CD14-positive monocyte (primary cell): ENCODE results near the gene GATA3. TPM values are rescaled to one million over a fixed set of nuclear protein-coding genes. Genes with fewer than 3 reads are reported as not detected.

Experiments used
- DNase-seq, 3 donors: peaks; one replicate each; pipeline ENCODE4 v3.0.0-alpha.2; 2011 to 2022
- H2AFZ ChIP-seq: 2 replicates; pipeline ENCODE4 v1.6.0; 2012; ENCODE audit warnings: mild to moderate bottlenecking, low read depth, low read length, inconsistent platforms; ENCODE audit not compliant: insufficient read depth, poor library complexity, severe bottlenecking
- H3K27ac ChIP-seq, 2 donors: 1 replicate in 1 of 2; 2 replicates in 1 of 2; pipeline ENCODE4 v1.5.1; 2012 to 2013; ENCODE audit warnings: low read length in 2 of 2, control low read depth in 1 of 2, inconsistent platforms in 1 of 2, low read depth in 1 of 2, mild to moderate bottlenecking in 1 of 2
- H3K27me3 ChIP-seq, 2 donors: one replicate each; pipeline versions ENCODE4 v1.6.0 to v1.6.1; 2011 to 2013; ENCODE audit warnings: low read length in 2 of 2; ENCODE audit not compliant: control insufficient read depth in 2 of 2, insufficient read depth in 2 of 2
- H3K36me3 ChIP-seq, 2 donors: replicated peaks in 1 of 2; 1 replicate in 1 of 2; 2 replicates in 1 of 2; pipeline versions ENCODE4 v1.5.1 to v1.6.1; 2012 to 2013; ENCODE audit warnings: low read length in 2 of 2, control low read depth in 1 of 2, inconsistent platforms in 1 of 2, mild to moderate bottlenecking in 1 of 2; ENCODE audit not compliant: insufficient read depth in 2 of 2, control insufficient read depth in 1 of 2
- H3K4me1 ChIP-seq, 2 donors: 1 replicate in 1 of 2; 2 replicates in 1 of 2; pipeline versions ENCODE4 v1.5.1 to v1.6.1; 2012 to 2013; ENCODE audit warnings: low read length in 2 of 2, control low read depth in 1 of 2, inconsistent platforms in 1 of 2, mild to moderate bottlenecking in 1 of 2, moderate library complexity in 1 of 2; ENCODE audit not compliant: insufficient read depth in 2 of 2, control insufficient read depth in 1 of 2
- H3K4me2 ChIP-seq: replicated peaks from 2 replicates; pipeline ENCODE3; 2012; ENCODE audit warnings: low read length, moderate library complexity, mild to moderate bottlenecking; ENCODE audit not compliant: poor library complexity, severe bottlenecking; ENCODE audit errors: extremely low read depth
- H3K4me3 ChIP-seq, 3 experiments: fragments of 200-600 bp in 1 of 3; sonication (generic) in 1 of 3; replicated peaks in 1 of 3; 1 replicate in 2 of 3; 2 replicates in 1 of 3; pipeline ENCODE4 v1.5.1; 2011 to 2013; ENCODE audit warnings: low read length in 3 of 3, mild to moderate bottlenecking in 3 of 3, control low read depth in 2 of 3, low read depth in 2 of 3, inconsistent platforms in 1 of 3, moderate library complexity in 1 of 3
- H3K79me2 ChIP-seq: 2 replicates; pipeline ENCODE4 v1.6.0; 2012; ENCODE audit warnings: mild to moderate bottlenecking, control low read depth, inconsistent platforms, low read length, moderate library complexity; ENCODE audit not compliant: insufficient read depth
- H3K9ac ChIP-seq: 2 replicates; pipeline ENCODE4 v1.6.0; 2017; ENCODE audit warnings: low read length, mild to moderate bottlenecking; ENCODE audit not compliant: insufficient read depth, poor library complexity, severe bottlenecking
- H3K9me3 ChIP-seq, 2 donors: replicated peaks in 1 of 2; 1 replicate in 1 of 2; 2 replicates in 1 of 2; pipeline versions ENCODE4 v1.5.1 to v1.6.1; 2012 to 2013; ENCODE audit warnings: low read length in 2 of 2, control low read depth in 1 of 2; ENCODE audit not compliant: control insufficient read depth in 1 of 2, insufficient read depth in 1 of 2
- H4K20me1 ChIP-seq: 2 replicates; pipeline ENCODE4 v1.6.0; 2012; ENCODE audit warnings: mild to moderate bottlenecking, low read length, control low read depth, moderate library complexity; ENCODE audit not compliant: insufficient read depth
- H3K27ac Mint-ChIP-seq, 7 donors: one replicate each; pipeline ENCODE4 v1.8.0; 2020; ENCODE audit warnings: mild to moderate bottlenecking in 7 of 7, mixed read lengths in 7 of 7, moderate library complexity in 6 of 7, inconsistent platforms in 2 of 7
- H3K27me3 Mint-ChIP-seq, 3 donors: one replicate each; pipeline ENCODE4 v1.8.0; 2021 to 2022; ENCODE audit warnings: low read depth in 3 of 3, mild to moderate bottlenecking in 3 of 3, mixed read lengths in 3 of 3, moderate library complexity in 3 of 3, inconsistent platforms in 1 of 3
- H3K36me3 Mint-ChIP-seq, 2 donors: one replicate each; pipeline ENCODE4 v1.8.0; 2020; ENCODE audit warnings: mixed read lengths in 2 of 2, inconsistent platforms in 1 of 2, mild to moderate bottlenecking in 1 of 2
- H3K4me1 Mint-ChIP-seq: one replicate; pipeline ENCODE4 v1.8.0; 2020; ENCODE audit warnings: mild to moderate bottlenecking, mixed read lengths
- H3K4me3 Mint-ChIP-seq, 2 donors: one replicate each; pipeline ENCODE4 v1.8.0; 2020; ENCODE audit warnings: mild to moderate bottlenecking in 2 of 2, mixed read lengths in 2 of 2, moderate library complexity in 1 of 2
- H3K9me3 Mint-ChIP-seq, 7 donors: one replicate each; pipeline ENCODE4 v1.8.0; 2020 to 2022; ENCODE audit warnings: mixed read lengths in 7 of 7, mild to moderate bottlenecking in 6 of 7, moderate library complexity in 6 of 7, inconsistent platforms in 2 of 7
- CTCF ChIP-seq: fragments of 200-600 bp; IDR thresholded peaks from one replicate; pipeline ENCODE4 v1.8.0; 2022; ENCODE audit warnings: antibody characterized with exemption, mild to moderate bottlenecking
- WGBS: methylation state at CpG from one replicate; pipeline ENCODE4 v1.1.5; 2013; ENCODE audit warnings: missing lambda C conversion rate; ENCODE audit not compliant: insufficient coverage; 5-methylcytosine and 5-hydroxymethylcytosine counted together
- intact Hi-C, 2 donors: fragments of 100-400 bp; cut with micrococcal nuclease; formaldehyde crosslinking; loops; one replicate each; pipeline versions ENCODE4 v1.15.0 to v1.15.1; 2023
- polyA plus RNA-seq, 3 donors: library from polyadenylated mRNA; depleted of rRNA in 1 of 3; unstranded in 2 of 3; stranded (reverse) in 1 of 3; fragments of 300-500 nt in 2 of 3; fragments of >200 nt in 1 of 3; fragmentation: Illumina TruSeq in 2 of 3; gene quantifications; 1 replicate in 2 of 3; 2 replicates in 1 of 3; pipeline ENCODE4 v1.2.3, GENCODE V29; 2012 to 2021

The GATA3 gene
- polyA plus RNA-seq, 3 donors, result 0.07 to 0.08 TPM; not detected in 1

GRCh38 chr10:8055420-8056349, 1.2 kb downstream of the GATA3 start:
- H3K79me2 ChIP-seq, result no peaks in the 10 kb centered on the region
- H3K9me3 ChIP-seq, result peaks cover 3 to 42% of the 10 kb centered on the region in 2 donors
- no peak for DNase-seq
- H4K20me1 ChIP-seq, result no peaks in the 10 kb centered on the region
- intact Hi-C loops, result no loop called here
- H2AFZ ChIP-seq, result peak overlapping the region; percentile 41
- H3K27me3 ChIP-seq, result peaks cover 78 to 98% of the 10 kb centered on the region in 2 donors
- peak overlapping the region in 2 of 3 experiments; percentile 6 to 65 for H3K4me3 ChIP-seq
- peak overlapping the region; percentile 8 for H3K9ac ChIP-seq
- H3K27me3 Mint-ChIP-seq, result peaks cover 87 to 98% (median 88%) of the 10 kb centered on the region in 3 donors
- H3K9me3 Mint-ChIP-seq, result peaks cover 0 to 48% (median 27%) of the 10 kb centered on the region in 7 donors
- H3K4me1 ChIP-seq, result peaks cover 35 to 56% of the 10 kb centered on the region in 2 donors
- 4% methylated on average over 80 of the region's 85 CpGs for WGBS
- H3K4me2 ChIP-seq, result peak overlapping the region; percentile 72
- no peak overlapping the region for H3K27ac ChIP-seq
- peaks cover 7 to 19% of the 10 kb centered on the region in 2 donors for H3K36me3 Mint-ChIP-seq
- no peak overlapping the region for H3K27ac Mint-ChIP-seq
- peaks cover 54% of the 10 kb centered on the region for H3K4me1 Mint-ChIP-seq
- no peak for TF ChIP-seq CTCF
- peak overlapping the region; percentile 58 to 92 for H3K4me3 Mint-ChIP-seq
- H3K36me3 ChIP-seq, result no peaks in the 10 kb centered on the region

GRCh38 chr10:8056378-8056777, 1.9 kb downstream of the GATA3 start:
- H4K20me1 ChIP-seq, result no peaks in the 10 kb centered on the region
- Mint-ChIP-seq H3K9me3 (peaks cover 0 to 50% (median 29%) of the 10 kb centered on the region in 7 donors), H3K27ac (peak overlapping the region in 1 of 7 donors; percentile 60), H3K27me3 (peaks cover 90 to 98% (median 93%) of the 10 kb centered on the region in 3 donors), H3K4me3 (peak overlapping the region; percentile 56 to 92), H3K36me3 (peaks cover 7 to 21% of the 10 kb centered on the region in 2 donors), H3K4me1 (peaks cover 57% of the 10 kb centered on the region)
- H3K9me3 ChIP-seq, result peaks cover 3 to 42% of the 10 kb centered on the region in 2 donors
- H3K9ac ChIP-seq, result no peak overlapping the region
- H3K36me3 ChIP-seq, result no peaks in the 10 kb centered on the region
- intact Hi-C loops, result no loop called here
- no CpG with 5 or more reads among the region's 6 CpGs for WGBS
- no peak overlapping the region for H2AFZ ChIP-seq
- H3K27ac ChIP-seq, result no peak overlapping the region
- peaks cover 37 to 61% of the 10 kb centered on the region in 2 donors for H3K4me1 ChIP-seq
- no peaks in the 10 kb centered on the region for H3K79me2 ChIP-seq
- DNase-seq, result no peak
- H3K4me2 ChIP-seq, result peak overlapping the region; percentile 72
- TF ChIP-seq CTCF, result no peak
- H3K27me3 ChIP-seq, result peaks cover 80 to 98% of the 10 kb centered on the region in 2 donors
- H3K4me3 ChIP-seq, result no peak overlapping the region
